A549 (cell line): ENCODE measurements around the gene RAB9A. TPM values are rescaled to one million over a fixed set of nuclear protein-coding genes. Genes with fewer than 3 reads are reported as not detected.

Source experiments
- ATAC-seq, 2 experiments: fragments of 200-7000 bp in 1 of 2; fragments of >200 bp in 1 of 2; cut with Nextera tagmentation in 1 of 2; cut with Tn5 transposase in 1 of 2; 3 replicates each; pipeline versions ENCODE4 v1.8.0 to v1.9.1; 2018 to 2020; ENCODE audit warnings: mild to moderate bottlenecking in 1 of 2, moderate library complexity in 1 of 2
- CTCF ChIA-PET: fragments of 300-600 bp; sonication (Branson Sonifier 250); formaldehyde crosslinking; extraction: SDS; loops from one replicate; lab custom pipeline; 2021; ENCODE audit warnings: antibody characterized with exemption, inconsistent platforms; lab: Yijun Ruan, JAX
- POLR2A ChIA-PET: fragments of 350-600 bp; formaldehyde crosslinking; extraction: SDS; loops from one replicate; lab custom pipeline; 2021; ENCODE audit warnings: antibody characterized with exemption, inconsistent platforms; lab: Yijun Ruan, JAX
- DNase-seq, 2 experiments: peaks; one replicate each; pipeline versions ENCODE4 v3.0.0 to v3.0.0-alpha.2; 2011 to 2016; ENCODE audit warnings: low read depth in 1 of 2, low spot score in 1 of 2
- FAIRE-seq: peaks from 2 replicates; lab custom pipeline; 2011; peaks lifted over from hg19 to GRCh38; lab: Jason Lieb, UNC
- H3K27ac ChIP-seq, 2 experiments: fragments of >200 bp; sonication (Bioruptor Twin); formaldehyde crosslinking; 3 replicates each; pipeline ENCODE4 v1.5.1; 2016 to 2017
- H3K4me1 ChIP-seq: fragments of >200 bp; sonication (Bioruptor Twin); formaldehyde crosslinking; 3 replicates; pipeline ENCODE4 v1.6.1; 2016
- H3K4me2 ChIP-seq: fragments of >200 bp; sonication (Bioruptor Twin); formaldehyde crosslinking; 3 replicates; pipeline ENCODE4 v1.6.1; 2016
- H3K4me3 ChIP-seq: fragments of >200 bp; sonication (Bioruptor Twin); formaldehyde crosslinking; 3 replicates; pipeline ENCODE4 v1.5.1; 2016
- H3K9me3 ChIP-seq: fragments of >200 bp; sonication (Bioruptor Twin); formaldehyde crosslinking; 3 replicates; pipeline ENCODE4 v1.6.1; 2016
- ATOH8 ChIP-seq: fragments of 250-450 bp; sonication (Bioruptor Pico); IDR thresholded peaks from 2 replicates; pipeline ENCODE4 v1.5.0; 2020; ENCODE audit warnings: low read depth, mild to moderate bottlenecking, moderate library complexity
- BHLHE40 ChIP-seq: IDR thresholded peaks from 2 replicates; pipeline ENCODE4 v1.6.1; 2012; ENCODE audit warnings: low read depth, low read length, inconsistent platforms
- CBX2 ChIP-seq: fragments of 200-600 bp; sonication (generic); IDR thresholded peaks from 2 replicates; pipeline ENCODE4 v1.6.1; 2016; ENCODE audit warnings: low read depth, mild to moderate bottlenecking, borderline replicate concordance
- CHD4 ChIP-seq: fragments of 200-600 bp; sonication (generic); IDR thresholded peaks from 2 replicates; pipeline ENCODE4 v1.6.1; 2016; ENCODE audit warnings: antibody characterized with exemption, mild to moderate bottlenecking, borderline replicate concordance
- EHF ChIP-seq: fragments of 250-450 bp; sonication (Bioruptor Pico); IDR thresholded peaks from 2 replicates; pipeline ENCODE4 v1.5.0; 2020; ENCODE audit warnings: mild to moderate bottlenecking
- ELK1 ChIP-seq: fragments of 150-350 bp; IDR thresholded peaks from 2 replicates; pipeline ENCODE4 v1.6.1; 2014; ENCODE audit warnings: low read depth, mild to moderate bottlenecking, low read length
- EP300 ChIP-seq, 2 experiments: fragments of >200 bp; sonication (Bioruptor Twin); formaldehyde crosslinking; IDR thresholded peaks; 2 replicates in 1 of 2; 3 replicates in 1 of 2; pipeline ENCODE4 v1.6.1; 2016 to 2017
- ESRRA ChIP-seq: fragments of 150-350 bp; IDR thresholded peaks from 2 replicates; pipeline ENCODE4 v1.6.1; 2014; ENCODE audit warnings: mild to moderate bottlenecking, low read length, borderline replicate concordance
- FOXS1 ChIP-seq: fragments of 250-450 bp; sonication (Bioruptor Pico); IDR thresholded peaks from 2 replicates; pipeline ENCODE4 v1.5.0; 2020; ENCODE audit warnings: mild to moderate bottlenecking, moderate library complexity
- HDAC2 ChIP-seq: fragments of 200-600 bp; sonication (generic); IDR thresholded peaks from 2 replicates; pipeline ENCODE4 v1.6.1; 2016
- HES2 ChIP-seq: fragments of >200 bp; sonication (Bioruptor Twin); formaldehyde crosslinking; IDR thresholded peaks from 2 replicates; pipeline ENCODE4 v1.6.1; 2016
- HEYL ChIP-seq: fragments of 250-450 bp; sonication (Bioruptor Pico); IDR thresholded peaks from 2 replicates; pipeline ENCODE4 v1.8.0; 2021; ENCODE audit warnings: mild to moderate bottlenecking, moderate library complexity
- HOXA7 ChIP-seq: fragments of 250-450 bp; sonication (Bioruptor Pico); IDR thresholded peaks from 2 replicates; pipeline ENCODE4 v1.5.0; 2020; ENCODE audit warnings: mild to moderate bottlenecking, moderate library complexity
- JUN ChIP-seq, 2 experiments: fragments of >200 bp; sonication (Bioruptor Twin); formaldehyde crosslinking; IDR thresholded peaks; 2 replicates in 1 of 2; 3 replicates in 1 of 2; pipeline ENCODE4 v1.6.1; 2016 to 2017
- JUNB ChIP-seq: fragments of >200 bp; sonication (Bioruptor Twin); formaldehyde crosslinking; IDR thresholded peaks from 2 replicates; pipeline ENCODE4 v1.6.1; 2016
- MAX ChIP-seq: IDR thresholded peaks from 2 replicates; pipeline ENCODE4 v1.6.1; 2012
- NPAS2 ChIP-seq: fragments of 250-450 bp; sonication (Bioruptor Pico); IDR thresholded peaks from 2 replicates; pipeline ENCODE4 v1.8.0; 2022; ENCODE audit warnings: mild to moderate bottlenecking, moderate library complexity, borderline replicate concordance
- NR3C1 ChIP-seq: fragments of >200 bp; sonication (Bioruptor Twin); formaldehyde crosslinking; IDR thresholded peaks from 3 replicates; pipeline ENCODE4 v1.6.1; 2017
- RAD21 ChIP-seq, 2 experiments: fragments of >200 bp in 1 of 2; sonication (Bioruptor Twin) in 1 of 2; formaldehyde crosslinking in 1 of 2; IDR thresholded peaks in 1 of 2; conservative IDR thresholded peaks in 1 of 2; 2 replicates in 1 of 2; 3 replicates in 1 of 2; pipeline ENCODE4 v1.6.1; 2012 to 2018; ENCODE audit warnings: inconsistent platforms in 1 of 2
- RCOR1 ChIP-seq: fragments of 150-350 bp; IDR thresholded peaks from 2 replicates; pipeline ENCODE4 v1.6.1; 2014; ENCODE audit warnings: antibody characterized with exemption, low read length, low read depth
- RFX5 ChIP-seq: fragments of 450-650 bp; IDR thresholded peaks from 2 replicates; pipeline ENCODE4 v1.7.1; 2014; ENCODE audit warnings: antibody characterized with exemption, mild to moderate bottlenecking, moderate library complexity
- SMC3 ChIP-seq: fragments of >200 bp; sonication (Bioruptor Twin); formaldehyde crosslinking; IDR thresholded peaks from 3 replicates; pipeline ENCODE4 v1.6.1; 2018; ENCODE audit warnings: inconsistent platforms
- SREBF2 ChIP-seq: fragments of 450-650 bp; IDR thresholded peaks from 2 replicates; pipeline ENCODE4 v1.6.1; 2014; ENCODE audit warnings: mild to moderate bottlenecking, moderate library complexity
- WGBS: methylation state at CpG from one replicate; pipeline ENCODE4 v1.1.6; 2017; ENCODE audit errors: missing lambda C conversion rate; 5-methylcytosine and 5-hydroxymethylcytosine counted together
- polyA plus RNA-seq, 4 experiments: library from polyadenylated mRNA; depleted of rRNA in 3 of 4; stranded (reverse); fragments of >200 nt; fragmentation: RNase III in 1 of 4; extraction: RNeasy Plus Mini Kit Qiagen cat#74134 plus additional on column Dnase treatment in 1 of 4; gene quantifications; 2 replicates in 3 of 4; 3 replicates in 1 of 4; pipeline ENCODE4 v1.2.3, GENCODE V29; 2011 to 2017
- TF ChIP-seq, protein P1 (sequence below): IDR thresholded peaks from 2 replicates; pipeline ENCODE4 v1.6.1; 2012; ENCODE audit warnings: low read depth, borderline replicate concordance

RAB9A gene
- polyA plus RNA-seq, 2 of the 4 experiments (the other 2 are of a cell fraction): 26.0 to 39.0 TPM

DNA sequence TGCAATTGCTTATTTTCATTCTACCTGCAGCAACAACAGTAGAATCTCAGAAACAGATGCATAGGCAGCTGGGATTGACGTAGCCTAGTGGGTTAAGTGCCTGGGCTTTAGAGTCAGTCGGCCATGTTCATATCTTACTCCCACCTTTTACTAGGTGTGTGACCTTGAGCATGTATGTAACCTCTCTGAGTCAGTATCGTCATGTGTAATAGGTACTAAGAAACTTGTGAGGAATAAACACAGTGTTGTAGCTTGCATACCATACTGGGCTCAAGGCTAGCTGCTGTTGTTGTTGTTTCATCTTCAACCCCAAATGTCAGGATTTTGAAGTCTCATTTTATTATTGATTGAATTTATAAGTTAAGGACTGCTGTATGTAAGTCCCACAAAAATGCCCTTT, 14.2 kb downstream of the RAB9A start:
- no peak for TF ChIP-seq HDAC2
- no peak for TF ChIP-seq ESRRA
- TF ChIP-seq RAD21 (conservative IDR thresholded peaks at IDR 0.05 in 1 of 2, IDR thresholded peaks at IDR 0.05 in 1 of 2): no peak
- no peak for TF ChIP-seq CHD4
- no peak for TF ChIP-seq MAX
- no peak for TF ChIP-seq NPAS2 (CRISPR knock-in tag)
- TF ChIP-seq HES2: no peak
- no peak for TF ChIP-seq ATOH8
- TF ChIP-seq SREBF2: no peak
- TF ChIP-seq EHF (CRISPR knock-in tag): no peak
- TF ChIP-seq FOXS1 (CRISPR knock-in tag): no peak
- no peak for TF ChIP-seq NR3C1
- no peak for TF ChIP-seq HEYL (CRISPR knock-in tag)
- TF ChIP-seq JUN (IDR thresholded peaks at IDR 0.05): no peak
- no peak for TF ChIP-seq SMC3
- TF ChIP-seq EP300 (IDR thresholded peaks at IDR 0.05): no peak
- ATAC-seq: no peak
- H3K4me2 ChIP-seq: no peak overlapping the region
- H3K27ac ChIP-seq: no peak overlapping the region
- POLR2A ChIA-PET: no interaction called here
- 92% methylated on average over 3 of the region's 3 CpGs for WGBS
- CTCF ChIA-PET: no interaction called here
- DNase-seq: no peak
- no peaks in the 10 kb centered on the region for H3K9me3 ChIP-seq
- FAIRE-seq: no peak
- peaks cover 14% of the 10 kb centered on the region for H3K4me1 ChIP-seq
- no peak overlapping the region for H3K4me3 ChIP-seq

DNA sequence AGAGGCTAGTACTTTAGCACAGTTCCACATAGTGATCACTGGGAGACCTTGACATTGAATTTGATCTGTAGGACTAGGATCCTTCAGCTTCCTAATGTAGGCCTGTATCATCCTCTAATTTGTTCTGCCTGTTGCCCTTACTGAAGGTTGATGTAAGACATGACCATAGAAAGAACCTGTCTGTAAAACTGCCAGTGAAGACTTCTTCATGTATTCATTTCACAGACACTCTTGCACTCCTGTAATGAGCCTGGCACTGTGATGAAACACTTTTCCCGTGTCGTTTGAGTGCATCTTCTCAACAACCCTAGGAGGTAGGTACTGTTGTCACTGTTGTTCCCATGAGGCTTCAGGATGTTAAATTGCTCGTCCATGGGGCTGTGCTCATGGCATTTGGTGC, 14.7 kb downstream of the RAB9A start:
- WGBS: 60% methylated on average over 3 of the region's 3 CpGs
- DNase-seq (no peak), ATAC-seq (no peak), FAIRE-seq (no peak)
- CTCF ChIA-PET: no interaction called here
- Histone ChIP-seq H3K27ac (no peak overlapping the region), H3K4me3 (no peak overlapping the region), H3K9me3 (no peaks in the 10 kb centered on the region), H3K4me1 (peaks cover 11% of the 10 kb centered on the region; the same call in 2 of the 3 replicates), H3K4me2 (no peak overlapping the region)
- POLR2A ChIA-PET: no interaction called here
- TF ChIP-seq JUNB: no peak
- TF ChIP-seq, protein P1, sequence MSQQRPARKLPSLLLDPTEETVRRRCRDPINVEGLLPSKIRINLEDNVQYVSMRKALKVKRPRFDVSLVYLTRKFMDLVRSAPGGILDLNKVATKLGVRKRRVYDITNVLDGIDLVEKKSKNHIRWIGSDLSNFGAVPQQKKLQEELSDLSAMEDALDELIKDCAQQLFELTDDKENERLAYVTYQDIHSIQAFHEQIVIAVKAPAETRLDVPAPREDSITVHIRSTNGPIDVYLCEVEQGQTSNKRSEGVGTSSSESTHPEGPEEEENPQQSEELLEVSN: no peak
- TF ChIP-seq RCOR1: no peak
- no peak for TF ChIP-seq EP300 (IDR thresholded peaks at IDR 0.05)
- TF ChIP-seq ELK1: no peak
- no peak for TF ChIP-seq SMC3
- no peak for TF ChIP-seq HOXA7 (CRISPR knock-in tag)
- no peak for TF ChIP-seq CHD4
- no peak for TF ChIP-seq BHLHE40
- TF ChIP-seq RFX5: no peak
- no peak for TF ChIP-seq CBX2
- TF ChIP-seq JUN (IDR thresholded peaks at IDR 0.05): no peak
